Fibroblast of lung (primary cell): ENCODE data around the gene SPATS1.

Experiments used
- CTCF ChIP-seq, 2 donors: IDR thresholded peaks in 1 of 2; conservative IDR thresholded peaks in 1 of 2; 1 replicate in 1 of 2; 2 replicates in 1 of 2; pipeline ENCODE4 v1.5.1; 2011 to 2012; ENCODE audit warnings: low read length in 2 of 2, control low read depth in 1 of 2, inconsistent platforms in 1 of 2, low read depth in 1 of 2, mild to moderate bottlenecking in 1 of 2
- EZH2 ChIP-seq: IDR thresholded peaks from 2 replicates; pipeline ENCODE4 v1.5.1; 2012; ENCODE audit warnings: low read length, control low read depth, mild to moderate bottlenecking; ENCODE audit errors: missing control alignments

GRCh38 chr6:44329858-44330257, 12.6 kb upstream of the SPATS1 start:
- TF ChIP-seq CTCF (conservative IDR thresholded peaks at IDR 0.05 in 1 of 2, IDR thresholded peaks at IDR 0.05 in 1 of 2; ENCODE audit: low read depth in 1 of 2, low read length in 2 of 2) (no peak), EZH2 (no peak)
